Activated effector memory CD4-positive, alpha-beta T cell treated with anti-CD3 and anti-CD28 coated beads, Interleukin-2, amount 50 U/mL, for 16 hours (primary cell): Measurements from ENCODE around the gene ANKRD11.

Experiments
- DNase-seq: peaks from one replicate; pipeline ENCODE4 v3.0.0-alpha.2; 2020

Gene ANKRD11

DNA sequence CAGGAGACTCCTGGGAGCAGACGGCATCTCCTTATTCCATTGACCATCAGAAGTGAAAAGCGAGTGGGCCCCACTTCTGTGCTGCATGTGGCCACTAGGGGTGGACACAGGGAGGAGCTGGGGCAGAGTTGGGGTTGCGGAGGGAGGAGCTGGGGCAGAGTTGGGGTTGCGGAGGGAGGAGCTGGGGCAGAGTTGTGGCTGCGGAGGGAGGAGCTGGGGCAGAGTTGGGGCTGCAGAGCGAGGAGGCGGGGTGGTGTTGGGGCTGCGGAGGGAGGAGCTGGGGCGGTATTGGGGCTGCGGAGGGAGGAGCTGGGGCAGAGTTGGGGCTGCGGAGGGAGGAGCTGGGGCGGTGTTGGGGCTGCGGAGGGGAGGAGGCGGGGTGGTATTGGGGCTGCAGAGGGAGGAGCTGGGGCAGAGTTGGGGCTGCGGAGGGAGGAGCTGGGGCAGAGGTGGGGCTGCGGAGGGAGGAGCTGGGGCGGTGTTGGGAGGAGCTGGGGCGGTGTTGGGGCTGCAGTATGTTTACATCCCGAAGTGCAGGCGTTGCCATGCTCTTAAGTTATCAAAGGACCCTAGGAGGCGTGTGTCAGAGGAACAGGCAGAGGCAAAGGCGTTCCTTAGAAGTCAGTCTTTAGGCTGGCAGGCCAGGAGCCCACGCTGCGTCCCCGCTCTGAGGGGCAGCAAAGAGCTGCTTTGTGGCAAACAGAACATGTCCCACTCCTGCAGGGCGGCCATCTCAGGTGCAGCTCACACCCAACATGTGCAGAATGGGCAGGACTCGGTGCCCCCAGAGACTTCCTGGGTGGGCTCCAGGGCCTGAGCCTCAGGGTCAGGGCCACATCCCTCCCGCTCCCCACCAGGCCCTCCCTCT, 196.9 kb downstream of the ANKRD11 start:
- no peak for DNase-seq

DNA sequence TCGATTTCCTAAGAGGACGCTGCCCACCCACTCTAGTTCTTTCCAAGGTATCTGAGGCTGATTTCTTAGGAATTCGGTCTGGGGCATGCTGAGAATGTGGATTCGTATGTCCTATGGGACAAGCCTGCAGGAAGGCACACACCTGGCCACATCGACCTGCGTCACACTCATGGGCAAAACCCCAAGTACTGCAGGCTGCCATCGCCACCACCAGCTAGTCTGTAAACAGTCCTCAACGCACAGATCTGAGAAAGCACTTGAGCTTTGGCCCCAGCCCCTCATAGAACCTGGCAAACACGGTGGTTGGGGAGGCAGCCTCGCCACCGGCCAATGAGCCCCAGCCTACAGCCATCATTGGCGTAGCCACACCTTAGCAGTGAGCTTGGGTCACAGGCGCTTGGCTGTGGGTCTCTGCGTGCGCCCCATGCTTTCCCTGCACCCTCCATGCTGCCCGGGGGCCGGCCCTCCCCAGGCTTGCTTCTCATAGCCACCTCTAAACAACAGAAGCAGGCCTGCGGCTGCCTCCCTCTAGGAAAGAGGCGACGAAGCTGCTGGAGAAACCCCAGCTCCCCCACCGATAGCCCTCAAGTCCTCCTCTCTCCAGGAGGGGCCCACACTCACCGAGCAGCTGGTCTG, 197.8 kb downstream of the ANKRD11 start:
- no peak for DNase-seq

- DNase-seq, result no peak
These were observed 198.6 kb downstream of the ANKRD11 start for GRCh38 chr16:89291776-89292175.

DNA sequence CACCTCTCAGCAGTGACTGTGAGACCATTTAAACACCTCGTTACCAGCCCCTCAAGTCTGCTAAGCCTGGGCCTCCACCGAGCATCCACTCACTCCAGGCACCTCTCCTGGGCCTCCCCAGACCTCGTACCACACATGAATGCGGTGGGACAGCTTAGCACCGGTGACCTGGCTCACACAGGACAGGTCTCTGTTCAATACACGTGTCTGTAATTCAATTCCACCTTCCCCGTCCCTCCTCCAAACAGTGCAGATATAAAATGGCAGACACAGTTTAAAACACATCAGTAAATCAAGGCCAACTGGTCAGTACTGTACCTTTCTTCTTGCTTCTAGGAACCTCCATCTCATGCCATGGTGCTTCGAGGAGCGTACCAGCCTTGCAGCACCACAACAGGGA, 199.0 kb downstream of the ANKRD11 start:
- no peak for DNase-seq

DNA sequence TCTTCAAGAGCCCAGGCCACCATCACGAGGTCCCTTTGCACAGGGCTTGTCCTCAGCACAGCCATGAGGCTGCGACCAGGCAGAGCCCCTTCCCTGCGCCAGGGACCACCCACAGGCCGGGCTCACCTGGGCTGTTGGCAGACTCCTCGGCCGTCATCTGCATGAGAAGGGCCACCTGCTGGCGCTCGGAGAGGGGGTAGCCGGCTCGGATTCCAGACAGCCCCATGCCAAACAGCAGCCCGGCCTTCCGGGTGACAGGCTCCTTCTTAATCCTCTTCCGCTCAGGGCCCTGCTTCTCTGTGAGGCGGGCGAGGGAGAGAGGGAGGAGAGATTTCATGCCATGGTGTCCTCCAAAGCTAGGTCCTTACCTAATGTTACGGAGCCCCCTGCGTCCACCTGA, 199.5 kb downstream of the ANKRD11 start:
- DNase-seq, result no peak

- DNase-seq, result no peak
These were observed 199.9 kb downstream of the ANKRD11 start for GRCh38 chr16:89290472-89290871.

DNA sequence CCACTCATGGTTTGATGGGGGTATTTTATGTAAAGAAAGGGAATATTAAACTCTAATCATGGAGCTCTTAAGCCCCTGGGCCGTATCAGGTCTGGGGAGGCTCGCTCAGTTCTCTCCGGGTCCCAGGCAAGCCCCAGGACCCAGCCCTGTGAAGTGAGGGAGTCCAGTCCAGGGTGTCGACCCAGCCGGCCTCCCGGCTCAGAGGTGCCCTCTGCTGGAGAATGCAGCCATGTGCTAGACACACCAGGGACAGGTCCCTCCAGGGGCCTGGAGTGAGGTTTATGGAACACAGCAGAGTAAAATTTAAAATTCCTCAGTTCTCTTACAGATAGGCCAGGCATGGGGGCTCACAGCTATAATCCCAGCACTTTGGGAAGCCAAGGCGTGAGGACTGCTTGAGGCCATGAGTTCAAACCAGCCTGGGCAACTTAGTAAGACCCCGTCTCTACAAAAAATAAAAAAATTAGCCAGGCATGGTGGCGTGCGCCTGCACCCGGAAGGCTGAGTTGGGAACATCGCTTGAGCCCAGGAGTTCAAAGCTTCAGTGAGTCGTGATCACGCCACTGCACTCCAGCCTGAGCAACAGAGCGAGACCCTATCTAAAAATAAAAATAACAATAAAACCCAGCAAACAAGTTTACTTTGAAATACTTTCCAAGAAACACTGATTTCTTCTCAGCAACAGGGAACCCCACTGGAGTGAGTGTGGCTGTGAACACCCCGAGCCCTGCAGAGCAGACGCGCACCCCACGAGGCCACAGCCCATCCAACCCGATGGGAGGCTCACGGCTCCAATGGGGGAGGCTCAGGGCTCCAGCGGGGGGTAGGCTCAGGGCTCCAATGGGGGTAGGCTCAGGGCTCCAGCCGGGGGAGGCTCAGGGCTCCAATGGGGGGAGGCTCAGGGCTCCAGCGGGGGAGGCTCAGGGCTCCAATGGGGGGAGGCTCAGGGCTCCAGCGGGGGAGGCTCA, 200.6 kb downstream of the ANKRD11 start:
- peak; percentile 88 for DNase-seq

DNA sequence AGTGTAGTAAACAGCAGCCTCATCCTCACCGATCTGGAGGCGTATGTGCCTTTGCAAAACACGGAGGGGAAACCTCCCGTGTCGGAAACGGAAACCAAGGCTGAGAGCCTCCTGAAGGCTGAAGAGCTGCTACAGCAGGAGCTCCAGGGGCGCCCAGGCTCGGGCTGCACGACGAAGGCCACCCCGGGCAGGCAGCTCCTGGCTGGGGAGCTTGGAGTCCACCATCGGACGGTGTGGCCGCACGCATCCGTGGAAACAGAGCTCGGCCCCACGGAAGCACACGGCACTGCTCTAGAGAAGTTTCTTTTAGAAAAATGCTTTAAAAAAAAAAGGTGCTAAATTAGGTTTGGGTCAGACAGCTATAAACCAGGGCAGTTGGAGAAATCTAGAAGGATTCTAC, 201.4 kb downstream of the ANKRD11 start:
- no peak for DNase-seq

DNA sequence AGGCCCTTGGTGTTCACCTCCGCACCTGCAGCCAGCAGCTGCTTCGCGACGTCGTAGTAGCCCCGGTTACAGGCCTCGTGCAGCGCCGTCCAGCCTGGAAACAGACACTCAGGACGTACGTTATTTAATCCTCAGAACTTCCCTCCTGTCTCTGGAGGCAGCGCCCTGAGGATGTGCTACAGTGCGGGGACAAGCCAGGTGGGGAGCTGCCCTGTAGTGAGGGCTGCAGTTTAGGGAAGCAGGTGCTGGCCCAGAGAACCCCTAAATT, 201.8 kb downstream of the ANKRD11 start:
- no peak for DNase-seq

DNA sequence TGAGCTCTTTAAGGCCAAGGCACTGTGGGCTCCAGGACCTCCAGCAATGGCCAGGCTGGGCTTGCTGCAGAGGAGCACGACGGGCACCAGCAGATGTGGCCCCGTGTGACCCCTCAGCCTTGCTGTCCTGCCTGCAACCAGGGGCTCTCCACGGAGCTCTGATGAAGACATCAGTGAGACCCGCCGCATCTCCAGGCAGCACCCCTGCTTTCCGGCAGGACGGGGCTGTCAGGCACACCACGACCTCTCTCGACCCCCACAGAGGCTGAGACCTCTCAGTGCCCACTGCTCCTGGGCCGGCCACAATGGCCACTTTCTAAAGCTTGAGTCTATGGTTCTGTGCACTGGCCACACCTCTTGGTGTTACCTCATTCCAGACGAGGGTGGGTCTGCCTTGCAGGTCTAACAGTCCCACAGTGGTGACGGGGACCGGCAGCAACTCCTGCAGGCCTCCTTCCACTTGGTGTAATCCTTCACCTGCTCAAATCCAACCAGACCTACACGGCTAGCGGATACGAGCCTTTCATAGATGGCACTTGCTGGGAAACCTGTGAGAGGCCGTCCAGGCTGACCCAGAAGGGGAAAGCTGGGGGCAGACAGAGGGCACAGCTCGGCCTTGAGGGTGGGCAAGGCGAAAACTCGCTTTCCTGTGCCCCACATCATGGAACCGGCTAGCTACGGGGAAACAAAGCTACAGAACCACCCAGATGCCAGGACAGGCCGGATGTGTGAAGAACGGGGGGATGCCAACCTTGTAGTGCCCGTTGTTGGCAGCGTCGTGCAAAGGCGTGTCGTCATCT, 202.4 kb downstream of the ANKRD11 start:
- DNase-seq, result no peak

GRCh38 chr16:89286096-89286495, 204.3 kb downstream of the ANKRD11 start:
- no peak for DNase-seq

GRCh38 chr16:89285381-89285780, 205.0 kb downstream of the ANKRD11 start:
- no peak for DNase-seq

GRCh38 chr16:89283449-89283848, 206.9 kb downstream of the ANKRD11 start:
- DNase-seq, result no peak

- DNase-seq, result no peak
These were observed 207.8 kb downstream of the ANKRD11 start for GRCh38 chr16:89282523-89282922.

DNA sequence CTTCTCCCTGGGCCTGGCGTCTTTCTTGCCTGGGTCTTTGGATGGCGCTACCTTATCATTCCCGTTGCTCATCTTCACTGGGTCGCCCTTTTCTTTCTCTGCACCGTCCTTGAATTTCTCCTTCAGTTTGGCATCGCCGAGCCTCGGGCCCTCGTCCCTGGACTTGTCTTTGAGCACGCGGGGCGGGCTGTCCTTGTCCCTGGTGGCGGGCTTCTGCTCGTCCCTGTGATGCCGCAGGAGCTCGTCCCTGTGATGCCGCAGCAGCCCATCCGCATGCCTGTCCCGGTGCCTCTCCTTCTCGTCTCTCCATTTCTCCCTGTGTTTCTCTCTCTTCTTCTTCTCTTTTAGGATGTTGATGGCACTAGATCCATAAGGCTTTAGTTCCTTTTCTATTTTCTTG, 208.5 kb downstream of the ANKRD11 start:
- DNase-seq, result no peak

GRCh38 chr16:89281189-89281577, 209.2 kb downstream of the ANKRD11 start:
- no peak for DNase-seq

DNA sequence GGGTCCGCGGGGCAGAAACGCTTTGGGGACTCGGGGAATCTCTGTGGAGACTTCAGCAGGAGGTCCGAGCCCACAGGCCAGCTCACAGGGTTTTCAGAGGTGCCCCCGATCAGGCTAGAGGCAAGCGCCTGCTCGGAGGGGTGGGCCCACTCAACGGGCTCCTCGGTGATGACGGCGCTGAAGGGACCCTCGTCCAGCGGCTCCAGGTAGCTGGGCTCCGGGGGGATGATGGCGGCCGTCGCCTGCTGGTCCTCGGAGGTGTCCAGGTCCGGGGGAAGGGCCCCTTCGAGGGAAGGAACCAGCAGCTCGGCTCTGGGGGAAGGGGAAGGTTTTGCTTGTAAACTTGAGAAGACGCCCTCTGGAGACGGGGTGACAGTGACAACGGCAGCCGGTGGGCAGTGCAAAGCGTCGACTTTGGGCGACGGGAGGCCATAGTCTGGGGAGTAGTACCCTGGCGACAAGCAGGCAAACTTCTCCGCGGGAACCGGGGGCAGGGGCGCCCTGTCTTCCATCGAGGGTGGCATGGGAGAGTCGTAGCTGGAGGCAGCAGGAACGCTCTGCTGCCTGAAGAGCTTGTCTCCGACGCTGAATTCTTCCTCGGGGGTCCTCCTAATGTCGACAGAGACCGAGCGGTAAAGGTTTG, 209.7 kb downstream of the ANKRD11 start:
- DNase-seq, result no peak

DNA sequence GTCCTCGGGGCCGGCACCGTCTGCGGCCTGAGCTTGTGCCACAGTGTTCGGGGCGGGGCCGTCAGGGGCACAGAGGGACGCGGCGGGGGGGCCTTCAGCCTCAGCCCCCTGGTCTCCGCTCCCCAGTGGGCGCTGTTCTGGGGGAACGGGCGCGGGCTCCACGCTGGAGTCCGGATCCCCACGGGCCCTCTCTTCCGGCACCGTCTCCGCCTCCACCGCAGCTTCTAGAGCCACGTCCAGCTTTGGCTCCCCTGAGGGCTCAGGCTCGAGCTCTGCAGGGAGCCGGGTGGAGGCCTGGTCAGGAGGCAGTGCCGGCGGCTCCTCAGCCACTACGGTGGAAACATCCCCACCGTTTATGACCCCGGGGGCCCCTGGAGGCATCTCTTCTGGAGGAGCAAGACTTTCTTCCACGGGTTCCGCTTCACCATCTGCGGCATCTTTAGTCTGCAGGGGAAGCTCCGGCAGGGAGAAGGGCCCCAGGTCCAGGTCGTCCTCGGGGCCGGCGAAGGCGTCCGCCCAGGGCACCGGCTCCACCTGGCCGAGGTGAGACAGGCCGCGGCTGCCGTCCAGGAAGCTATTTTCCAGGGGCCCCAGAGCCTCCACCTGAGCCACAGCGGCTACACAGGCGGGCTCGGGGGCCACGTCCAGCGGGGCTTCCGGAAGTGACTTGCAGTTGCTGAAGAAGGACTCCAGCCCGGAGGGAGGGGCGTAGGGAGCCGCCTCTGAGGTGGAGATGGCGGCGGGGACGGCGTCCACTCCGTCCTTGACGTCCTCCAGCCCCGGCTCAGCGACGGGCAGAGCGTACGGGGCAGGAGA, 210.5 kb downstream of the ANKRD11 start:
- no peak for DNase-seq

GRCh38 chr16:89278441-89279240, 211.7 kb downstream of the ANKRD11 start:
- no peak for DNase-seq

DNA sequence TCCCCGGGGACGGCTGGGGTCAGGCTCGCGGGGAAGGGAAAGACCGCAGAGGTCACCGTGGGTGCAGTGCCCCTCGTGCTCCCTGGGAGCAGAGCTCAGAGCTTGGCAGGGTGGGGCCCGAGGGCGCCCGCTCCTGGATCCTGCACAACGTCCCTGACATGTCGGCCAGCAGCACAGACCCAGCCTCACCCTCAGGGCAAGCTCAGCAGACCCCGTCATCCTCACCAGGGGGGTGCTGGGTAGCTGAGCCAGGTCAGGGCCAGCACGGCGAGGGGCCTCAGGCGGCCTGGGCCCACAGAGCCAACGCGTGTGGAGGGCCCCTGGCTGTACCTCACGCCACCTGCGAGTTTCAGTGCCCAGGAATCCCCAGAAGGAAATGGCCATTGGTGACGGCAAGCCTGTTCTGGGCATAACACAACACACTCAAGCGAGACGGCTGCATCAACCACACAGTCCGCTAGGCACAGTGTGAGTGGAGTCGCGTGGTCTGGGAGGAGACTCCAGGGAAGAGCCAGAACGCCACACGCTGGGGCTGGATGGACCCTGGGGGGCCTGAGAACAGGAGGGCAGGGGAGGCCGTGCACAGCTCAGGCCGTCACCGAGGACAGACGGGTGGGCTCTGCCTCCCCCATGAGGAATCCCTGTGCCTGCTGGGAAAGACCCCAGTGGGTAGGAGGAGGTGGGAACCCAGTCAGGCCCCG, 212.6 kb downstream of the ANKRD11 start:
- DNase-seq, result no peak
